ENCODE measurements around the gene CCNB2.
A peak's percentile ranks its signal among the peaks of the same experiment; 100 is the strongest.
"Not testable (repeated sequence)": the region's sequence is repeated elsewhere in the genome, so short reads cannot be mapped to it uniquely, and the experiment has no call there.

CCNB2 gene
- total RNA-seq = 0.72 to 1.8 reads per million in 2 donors

DNA sequence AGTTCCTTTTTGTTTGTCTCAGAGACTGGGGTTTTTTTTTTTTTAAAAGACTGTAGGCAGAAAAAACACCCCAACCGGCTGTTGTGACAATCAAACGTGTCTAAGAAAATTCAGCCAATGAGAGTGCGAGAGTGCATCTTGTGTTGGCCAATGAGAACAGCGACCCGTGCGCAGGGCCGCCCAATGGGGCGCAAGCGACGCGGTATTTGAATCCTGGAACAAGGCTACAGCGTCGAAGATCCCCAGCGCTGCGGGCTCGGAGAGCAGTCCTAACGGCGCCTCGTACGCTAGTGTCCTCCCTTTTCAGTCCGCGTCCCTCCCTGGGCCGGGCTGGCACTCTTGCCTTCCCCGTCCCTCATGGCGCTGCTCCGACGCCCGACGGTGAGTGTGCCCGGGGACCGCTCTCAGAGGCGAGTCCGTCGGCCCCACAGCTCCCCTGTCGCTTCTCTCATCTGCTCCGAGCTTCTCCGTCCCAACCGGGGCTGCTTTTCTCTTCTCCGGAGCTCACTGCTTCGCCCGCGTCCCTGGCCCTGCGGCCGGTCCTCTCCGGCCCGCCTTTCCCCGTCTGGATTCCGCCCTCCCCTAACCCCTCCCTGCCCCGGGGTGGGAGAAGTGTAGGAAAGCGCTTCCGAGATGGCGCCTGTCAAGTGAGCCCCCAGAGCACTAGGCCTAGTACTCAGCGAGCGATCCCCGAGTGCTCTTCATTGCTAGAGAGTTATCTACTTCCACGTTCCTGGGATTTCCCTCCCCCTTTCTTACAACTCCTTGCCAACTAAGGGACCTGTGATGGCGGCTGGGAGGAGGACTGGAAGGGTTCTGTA, at the start of gene CCNB2:
Gene CCNB2, plus strand, starts transcription at position 235 of the 821 bp plus-strand sequence. Its CDS starts 123 bp downstream, at position 358.
- DNase-seq = peak; percentile 61

DNA sequence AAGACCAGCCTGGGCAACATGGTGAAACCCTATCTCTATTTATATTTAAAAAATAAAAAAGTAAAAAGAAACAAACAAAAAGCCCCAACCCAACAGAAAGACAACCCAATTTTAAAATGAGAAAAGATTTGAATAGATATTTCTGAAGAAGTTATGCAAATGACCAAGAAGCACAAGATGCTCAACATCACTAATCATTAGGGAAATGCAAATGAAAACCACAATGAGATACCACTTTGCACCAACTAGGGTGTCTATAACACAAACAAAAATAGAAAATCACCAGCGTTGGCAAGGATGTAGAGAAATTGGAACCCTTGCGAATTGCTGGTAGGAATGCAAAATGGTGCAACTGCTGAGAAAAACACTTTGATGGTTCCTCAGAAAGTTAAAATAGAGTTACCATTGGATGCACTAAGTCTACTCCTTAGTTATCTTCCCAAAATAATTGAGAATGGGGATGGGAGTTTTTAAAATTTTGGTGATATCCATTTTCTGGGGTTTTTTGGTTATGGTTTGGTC, 45.8 kb upstream of the CCNB2 start:
- DNase-seq = no peak

DNA sequence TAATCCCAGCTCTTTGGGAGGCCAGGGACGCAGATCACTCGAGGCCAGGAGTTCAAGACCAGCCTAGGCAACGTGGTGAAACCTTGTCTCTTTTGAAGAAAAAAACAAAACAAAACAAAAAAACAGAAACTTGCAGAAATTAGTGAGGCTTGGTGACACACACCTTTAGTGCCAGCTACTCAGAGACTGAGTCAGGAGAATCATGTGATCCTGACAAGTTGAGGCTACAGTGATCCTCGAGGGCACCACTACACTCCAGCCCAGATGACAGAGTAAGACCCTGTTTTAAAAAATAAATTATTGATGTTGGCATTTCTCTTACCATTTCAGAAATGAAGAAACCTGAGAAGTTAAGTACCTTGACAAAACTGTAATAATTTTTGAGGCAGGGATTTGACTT, 44.6 kb upstream of the CCNB2 start:
- DNase-seq = no peak

DNA sequence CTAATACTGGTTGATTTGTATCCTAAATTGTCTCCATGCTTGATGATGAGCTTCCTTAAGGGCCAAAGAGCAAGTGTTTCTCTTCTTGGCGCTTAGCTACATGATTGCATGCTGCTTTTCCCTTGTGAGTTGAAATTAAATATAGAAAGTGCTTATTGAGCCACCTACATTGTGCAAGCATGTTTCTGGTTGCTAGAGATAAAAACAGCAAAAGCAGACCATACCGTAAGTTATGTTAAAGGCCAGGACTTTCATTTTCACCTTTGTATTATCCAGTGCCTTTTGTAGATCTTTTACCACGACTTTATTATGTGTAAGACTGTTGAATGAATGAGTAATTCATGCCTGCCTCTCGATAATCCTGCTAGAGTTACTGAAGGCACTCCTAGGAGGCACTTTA, 41.9 kb upstream of the CCNB2 start:
- no peak for DNase-seq

DNA sequence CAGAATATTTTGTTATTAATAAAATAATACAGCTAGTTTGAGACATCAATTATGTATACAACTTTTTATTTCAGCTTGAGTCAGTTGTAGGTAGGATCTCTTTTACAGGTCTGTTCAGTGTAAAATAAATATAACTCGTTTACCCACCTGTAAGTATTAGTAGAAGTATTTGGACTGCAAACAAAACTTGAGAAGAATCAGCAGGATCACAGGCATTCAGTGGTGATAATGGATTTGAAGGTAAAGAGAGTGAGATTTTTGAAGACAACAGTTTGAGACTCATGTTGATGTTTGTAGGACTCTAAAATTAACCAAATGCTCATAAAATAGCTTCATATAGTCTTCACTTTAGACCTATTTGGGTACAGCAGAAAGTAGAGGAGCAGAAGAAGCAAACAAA, 35.5 kb upstream of the CCNB2 start:
- no peak for DNase-seq

DNA sequence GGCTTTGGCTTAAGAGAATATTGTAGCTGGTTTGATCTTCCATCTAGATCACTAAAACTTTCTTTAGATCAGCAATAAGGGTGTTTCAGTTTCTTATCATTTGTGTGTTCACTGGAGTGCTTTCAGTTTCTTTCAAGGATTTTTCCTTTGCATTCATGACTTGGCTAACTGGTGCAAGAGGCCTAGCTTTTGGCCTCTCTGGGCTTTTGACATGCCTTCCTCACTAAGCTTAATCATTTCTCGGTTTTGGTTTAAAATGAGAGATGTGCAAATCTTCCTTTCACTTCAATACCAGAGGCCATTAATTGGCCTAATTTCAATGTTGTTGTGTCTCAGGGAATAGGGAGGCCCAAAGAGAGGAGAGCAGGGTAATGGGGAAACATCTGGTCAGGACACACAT, 30.3 kb upstream of the CCNB2 start:
- no peak for DNase-seq

DNA sequence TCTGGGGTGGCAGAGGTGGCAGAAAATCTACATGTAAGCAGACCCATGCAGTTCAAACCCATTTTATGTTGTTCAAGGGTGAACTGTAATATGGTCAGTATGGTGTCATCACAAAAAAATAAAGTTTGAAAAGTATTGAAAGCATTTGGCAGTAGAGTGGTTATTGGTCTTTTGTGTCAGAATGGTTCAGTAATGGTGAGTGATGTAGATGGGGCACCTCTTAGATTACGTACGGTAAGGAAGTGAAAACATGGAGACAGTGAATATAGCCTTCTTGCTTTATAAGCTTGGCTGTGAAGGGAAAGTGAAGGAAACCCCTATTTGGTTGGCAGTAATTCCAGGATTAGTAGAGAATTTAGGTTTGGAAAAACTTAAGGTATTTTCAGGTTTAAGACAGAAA, 17.2 kb upstream of the CCNB2 start:
- no peak for DNase-seq

DNA sequence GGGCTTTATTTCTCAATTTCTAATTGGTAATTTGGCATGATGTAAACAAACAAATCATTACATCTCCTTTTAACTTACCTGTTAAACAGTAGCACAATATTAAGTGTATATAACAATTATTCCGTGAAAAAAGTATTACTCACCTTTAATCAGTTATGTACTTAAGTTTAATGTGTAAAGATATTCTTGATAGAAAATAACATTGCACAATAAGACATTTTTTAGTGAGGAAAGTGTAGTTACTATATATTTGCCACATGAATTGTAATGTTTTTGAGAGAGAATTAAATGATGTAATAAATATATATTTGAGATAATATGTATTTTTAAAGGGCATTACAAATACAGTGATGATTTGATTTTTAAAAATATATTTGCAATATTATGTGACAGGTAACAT, 10.9 kb upstream of the CCNB2 start:
- DNase-seq = no peak

DNA sequence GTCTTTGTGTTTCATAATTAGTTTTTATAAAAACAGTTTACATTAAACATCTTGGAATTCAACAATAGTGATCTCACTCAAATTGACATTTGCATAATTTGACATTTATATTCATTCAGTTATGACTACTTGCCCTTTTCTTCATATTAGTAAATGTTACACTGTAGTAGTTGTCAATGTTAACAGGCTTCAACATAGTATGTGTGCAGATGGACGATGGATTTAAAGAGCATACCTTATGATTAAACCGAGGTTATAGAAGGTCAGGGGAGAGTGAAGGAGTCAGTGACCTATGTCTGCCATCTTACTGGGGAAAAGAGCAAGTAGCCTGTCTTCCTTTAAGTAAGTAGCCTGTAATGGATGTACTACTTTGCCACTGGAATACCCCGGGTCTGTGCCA, 8.5 kb upstream of the CCNB2 start:
- no peak for DNase-seq

DNA sequence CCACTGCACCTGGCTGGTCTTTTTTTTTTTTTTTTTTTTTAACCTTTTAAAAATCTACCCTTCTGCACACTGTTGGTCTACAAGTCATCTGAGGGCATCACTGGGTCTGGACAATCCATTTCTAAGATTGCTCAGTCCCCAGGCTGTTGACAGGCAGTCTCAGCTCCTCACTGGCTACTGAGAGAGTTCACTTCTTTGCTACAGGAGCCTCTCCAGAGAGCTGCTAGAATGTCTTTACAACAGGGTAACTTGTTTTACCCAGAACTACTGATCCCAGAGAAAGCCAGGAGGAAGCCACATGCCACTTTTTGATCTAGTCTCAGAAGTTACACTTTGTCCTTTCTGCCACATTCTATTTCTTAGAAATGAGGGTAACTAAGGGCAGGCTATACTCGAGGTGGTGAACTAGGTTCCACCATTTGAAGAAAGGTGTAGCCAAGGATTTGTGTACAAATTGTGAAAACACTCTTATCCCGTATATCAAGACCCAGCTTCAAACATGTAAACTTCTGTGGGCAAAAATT, 5.7 kb upstream of the CCNB2 start:
- DNase-seq = no peak

DNA sequence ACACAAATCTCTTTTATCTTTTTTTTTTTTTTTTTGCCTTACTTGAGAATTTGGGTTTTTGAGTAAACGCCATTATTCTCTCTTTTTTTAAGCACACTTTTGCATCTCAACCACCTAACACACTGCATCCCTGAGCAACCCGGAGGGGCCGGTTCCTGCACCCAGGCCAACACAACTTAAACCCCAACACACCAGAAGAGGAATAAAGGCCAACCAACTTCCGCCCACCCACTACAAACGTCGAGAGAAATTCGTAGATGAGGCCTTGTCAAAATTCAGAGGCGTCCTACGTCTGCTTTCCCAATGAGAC, 389 bp upstream of the CCNB2 start:
- DNase-seq = no peak

DNA sequence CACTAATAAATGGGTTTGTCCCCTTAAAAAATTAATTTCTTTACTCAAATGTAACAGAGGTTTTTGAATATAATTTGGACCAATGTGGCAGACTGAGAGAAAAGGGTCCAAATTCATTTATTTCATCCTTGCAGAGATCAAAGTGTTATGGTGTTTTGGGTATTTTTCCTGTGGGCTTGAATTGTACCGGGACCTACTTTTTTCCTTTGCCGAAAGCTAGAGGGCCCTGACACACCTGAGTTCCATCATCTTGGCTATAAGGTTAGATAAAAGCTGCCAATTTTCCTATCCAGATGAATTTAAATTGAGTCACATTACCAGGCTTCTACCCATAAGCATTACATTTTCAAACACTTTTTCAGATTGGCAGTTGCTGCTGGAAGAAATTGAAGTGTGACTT, 908 bp downstream of the CCNB2 start:
- DNase-seq = no peak

DNA sequence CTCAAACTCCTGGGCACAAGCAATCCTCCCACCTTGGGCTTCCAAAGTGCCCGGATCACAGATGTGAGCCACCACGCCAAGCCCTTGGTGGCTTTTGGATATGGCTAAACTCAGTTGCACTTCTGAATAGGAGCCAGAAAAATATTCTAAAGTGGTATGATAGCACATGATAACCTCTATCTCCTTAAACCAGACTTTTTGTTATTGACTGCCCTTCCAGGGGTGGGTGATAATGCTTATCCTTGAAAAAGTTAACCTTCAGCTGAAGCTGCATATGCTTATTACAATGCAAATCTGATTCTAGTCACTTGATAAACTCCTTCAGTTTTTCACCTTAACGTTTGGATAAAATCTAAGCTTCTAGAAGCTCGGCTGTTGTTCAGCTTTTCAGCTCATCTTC, 6.3 kb downstream of the CCNB2 start:
- DNase-seq = no peak

DNA sequence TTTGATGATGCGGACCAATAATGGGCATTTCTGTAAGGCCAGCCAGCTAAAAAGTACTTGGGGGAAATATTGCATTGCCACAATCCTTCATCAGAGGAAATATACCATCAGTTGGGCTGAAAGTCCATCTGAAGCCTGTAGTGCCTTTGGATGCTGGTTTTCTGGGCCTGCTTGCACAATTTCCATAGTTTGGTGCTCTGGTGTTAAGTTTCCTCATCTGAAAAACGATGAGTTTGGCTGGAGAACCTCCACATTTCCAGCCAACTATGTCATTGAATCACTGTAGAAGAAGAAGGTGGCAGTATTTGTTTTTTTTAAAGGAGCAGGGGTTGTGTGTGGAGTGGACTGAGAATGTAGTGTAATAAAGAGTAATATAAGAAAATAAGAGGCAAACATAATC, 10.1 kb downstream of the CCNB2 start:
- no peak for DNase-seq

DNA sequence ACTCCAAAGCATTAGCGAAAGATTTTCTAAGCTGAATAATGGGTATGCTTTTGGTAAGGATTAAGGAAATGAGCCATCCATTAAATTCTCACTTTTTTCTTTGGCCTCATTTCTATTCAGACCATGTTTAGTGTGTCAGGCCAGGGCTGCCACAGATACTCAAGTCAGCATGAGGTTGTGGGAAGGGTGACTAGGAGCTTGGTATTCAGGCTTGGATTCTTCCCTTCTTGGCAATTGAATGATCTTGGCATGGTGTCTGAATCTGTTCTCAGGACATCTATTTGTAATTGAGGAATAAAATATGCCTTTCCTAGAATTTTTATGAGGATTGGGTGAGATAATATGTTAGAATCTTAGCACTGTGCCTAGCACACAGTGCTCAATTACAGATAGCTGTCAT, 11.2 kb downstream of the CCNB2 start:
- no peak for DNase-seq

DNA sequence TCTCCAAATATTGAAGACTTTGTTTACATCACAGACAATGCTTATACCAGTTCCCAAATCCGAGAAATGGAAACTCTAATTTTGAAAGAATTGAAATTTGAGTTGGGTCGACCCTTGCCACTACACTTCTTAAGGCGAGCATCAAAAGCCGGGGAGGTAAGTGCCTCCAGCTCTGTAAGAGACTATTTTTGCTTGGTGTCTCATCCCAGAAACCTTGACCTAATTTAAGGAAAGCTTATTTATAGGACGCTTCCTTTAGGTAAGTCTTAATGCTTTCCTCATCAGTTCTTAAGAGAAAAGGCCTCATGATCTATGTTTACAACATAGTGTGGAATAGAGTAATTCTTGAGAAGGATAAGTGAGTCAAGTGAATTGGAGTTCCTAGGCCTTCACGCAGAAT, 11.8 kb downstream of the CCNB2 start:
- DNase-seq = no peak

DNA sequence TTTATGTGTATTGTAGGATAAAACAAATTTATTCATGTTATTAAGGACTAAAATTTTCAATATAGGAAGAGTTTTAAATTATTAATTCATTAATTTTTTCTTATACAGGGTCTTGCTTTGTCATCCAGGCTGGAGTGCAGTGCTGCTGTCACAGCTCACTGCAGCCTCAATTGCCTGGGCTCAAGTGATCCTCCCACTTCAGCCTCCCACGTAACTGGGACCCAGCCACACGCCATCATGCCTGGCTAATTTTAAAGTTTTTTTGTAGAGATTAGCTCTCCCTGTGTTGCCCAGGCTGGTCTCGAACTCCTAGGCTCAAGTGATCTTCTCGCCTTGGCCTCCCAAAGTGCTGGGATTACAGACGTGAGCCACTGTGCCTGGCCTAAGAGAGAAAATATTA, 14.7 kb downstream of the CCNB2 start:
- no peak for DNase-seq

DNA sequence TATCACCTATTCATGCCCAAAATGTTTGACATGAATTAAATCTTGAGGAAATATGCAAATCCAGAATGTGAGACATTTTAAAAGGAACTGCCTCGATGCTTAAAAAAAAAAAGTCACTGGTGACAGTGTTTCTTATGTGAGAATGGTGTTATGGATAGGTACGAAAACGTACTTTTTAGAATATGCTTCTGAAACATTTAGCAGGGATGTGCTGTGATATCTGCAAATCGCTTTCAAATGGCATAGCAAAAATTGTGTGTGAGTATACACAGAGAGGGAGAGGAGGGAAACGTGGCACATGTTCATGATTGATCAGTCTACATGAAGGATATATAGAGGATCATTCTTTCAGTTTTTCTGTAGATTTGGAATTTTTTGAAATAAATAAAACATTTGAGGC, 16.0 kb downstream of the CCNB2 start:
- DNase-seq = no peak

DNA sequence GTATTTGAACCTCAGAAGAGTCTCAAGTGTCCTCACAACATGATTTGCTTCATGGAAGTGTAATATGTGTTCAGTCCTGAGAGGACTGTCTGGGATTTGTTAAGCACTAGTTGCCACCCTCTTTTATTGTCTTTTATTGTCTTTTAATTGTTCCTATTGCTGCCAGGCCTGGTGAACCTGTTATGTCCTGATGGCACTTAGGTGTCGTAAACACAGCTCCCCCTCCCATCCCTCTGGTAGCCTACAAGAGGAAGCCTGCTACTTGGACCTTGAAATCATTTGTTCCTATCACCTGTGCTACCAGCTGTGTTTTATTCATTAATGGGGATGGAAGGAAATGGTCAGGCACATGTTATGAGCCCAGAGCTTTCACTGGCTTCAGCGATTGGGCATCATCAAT, 19.3 kb downstream of the CCNB2 start:
- DNase-seq = no peak

DNA sequence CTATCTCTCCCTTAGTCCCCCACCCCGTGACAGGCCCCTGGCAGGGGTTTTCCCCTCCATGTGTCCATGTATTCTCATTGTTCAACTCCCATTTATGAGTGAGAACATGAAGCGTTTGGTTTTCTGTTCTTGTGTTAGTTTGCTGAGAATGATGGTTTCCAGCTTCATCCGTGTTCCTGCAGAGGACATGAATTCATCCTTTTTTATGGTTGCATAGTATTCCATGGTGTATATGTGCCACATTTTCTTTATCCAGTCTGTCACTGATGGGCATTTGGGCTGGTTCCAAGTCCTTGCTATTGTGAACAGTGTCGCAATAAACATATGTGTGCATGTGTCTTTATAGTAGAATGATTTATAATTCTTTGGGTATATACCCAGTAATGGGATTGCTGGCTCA, 20.7 kb downstream of the CCNB2 start:
- not testable (repeated sequence) for DNase-seq

DNA sequence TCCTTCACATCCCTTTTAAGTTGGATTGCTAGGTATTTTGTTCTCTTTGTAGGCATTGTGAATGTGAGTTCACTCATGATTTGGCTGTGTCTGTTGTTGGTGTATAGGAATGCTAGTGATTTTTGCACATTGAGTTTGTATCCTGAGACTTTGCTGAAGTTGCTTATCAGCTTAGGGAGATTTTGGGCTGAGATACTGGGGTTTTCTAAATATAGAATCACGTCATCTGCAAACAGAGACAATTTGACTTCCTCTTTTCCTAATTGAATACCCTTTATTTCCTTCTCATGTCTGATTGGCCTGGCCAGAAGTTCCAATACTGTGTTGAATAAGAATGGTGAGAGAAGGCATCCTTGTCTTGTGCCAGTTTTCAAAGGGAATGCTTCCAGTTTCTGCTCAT, 22.3 kb downstream of the CCNB2 start:
- DNase-seq = not testable (repeated sequence)

DNA sequence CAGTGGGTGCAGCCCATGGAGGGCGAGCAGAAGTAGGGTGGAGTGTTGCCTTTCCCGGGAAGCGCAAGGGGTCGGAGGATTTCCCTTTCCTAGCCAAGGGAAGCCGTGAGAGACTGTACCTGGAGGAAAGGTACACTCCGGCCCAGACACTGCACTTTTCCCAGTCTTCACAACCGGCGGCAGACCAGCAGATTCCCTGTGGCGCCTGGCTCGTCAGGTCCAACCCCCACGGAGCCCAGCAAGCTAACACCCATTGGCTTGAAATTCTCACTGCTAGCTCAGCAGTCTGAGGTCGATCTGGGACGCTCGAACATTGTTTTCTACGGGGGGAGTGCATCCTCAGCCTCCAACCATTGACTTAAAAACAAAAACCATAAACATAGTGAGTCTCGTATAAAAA, 26.5 kb downstream of the CCNB2 start:
- no peak for DNase-seq

DNA sequence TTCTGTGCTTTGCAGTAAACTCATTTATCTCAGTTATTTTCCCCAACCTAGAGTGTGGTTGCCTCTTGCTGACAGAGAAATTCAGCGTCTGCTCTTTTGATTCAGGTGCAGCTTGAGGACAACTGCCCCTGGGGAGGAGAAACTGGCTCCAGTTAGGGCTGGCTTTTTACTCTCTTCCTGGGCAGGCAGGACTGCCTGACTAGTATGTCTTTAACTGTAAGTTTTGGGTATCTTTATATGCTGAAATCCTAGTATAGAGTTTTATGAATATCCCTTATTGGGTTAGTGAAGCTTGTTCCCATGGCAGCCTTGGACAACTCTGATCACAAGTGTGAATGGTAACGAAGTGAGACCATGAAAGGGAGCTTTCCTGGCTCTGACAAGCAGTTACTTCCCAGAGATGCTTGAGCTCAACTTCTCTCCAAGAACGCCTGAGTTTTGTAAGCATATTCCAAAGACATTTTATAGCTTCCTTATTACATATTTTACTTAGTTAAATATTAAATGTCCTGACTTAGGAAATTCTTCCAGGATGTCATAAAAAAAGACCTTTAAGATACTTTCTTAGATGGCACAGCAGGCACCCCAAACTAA, 27.1 kb downstream of the CCNB2 start:
- no peak for DNase-seq

DNA sequence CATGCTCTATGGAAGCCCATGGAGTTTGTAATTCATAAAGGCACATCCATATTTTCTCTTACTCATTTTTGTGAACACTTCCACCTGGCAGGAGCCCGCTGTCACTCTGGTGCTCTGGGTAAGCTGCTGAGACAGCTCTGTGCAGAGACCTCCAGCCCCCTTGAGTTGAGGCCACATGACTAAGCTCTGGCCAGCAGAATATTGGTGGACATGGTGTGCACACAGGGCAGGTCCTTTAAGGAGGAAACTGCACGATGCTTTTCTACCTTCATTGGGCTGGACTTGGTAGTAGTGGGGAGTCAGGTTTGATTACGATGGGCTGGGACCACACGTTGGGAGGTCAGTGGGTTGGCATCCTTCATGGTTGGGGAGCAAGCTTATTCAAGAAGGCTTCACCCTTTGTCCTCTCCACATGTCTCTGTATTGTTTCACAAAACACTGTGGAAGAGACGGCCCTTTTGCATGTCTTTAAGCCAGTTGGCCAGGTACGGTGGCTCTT, 29.0 kb downstream of the CCNB2 start:
- no peak for DNase-seq

All from activated gamma-delta T cell (primary cell).